ENCODE results near the gene TBC1D4. TPM values are rescaled to one million over a fixed set of nuclear protein-coding genes. Genes with fewer than 3 reads are reported as not detected.

The TBC1D4 gene
- total RNA-seq, 4 donors from 2014 or later: 31.0 to 91.3 (median 46.1) TPM

GRCh38 chr13:75507027-75508001 is 25.3 kb upstream of the TBC1D4 start:
- H3K4me1 ChIP-seq: no peaks in the 10 kb centered on the region
- H3K27me3 ChIP-seq: no peaks in the 10 kb centered on the region
- no peak overlapping the region for H3K4me3 ChIP-seq
- DNase-seq: no peak
- intact Hi-C loops (cut with DNase I; ENCODE audit: low total_unique reads) (no loop called here), in situ Hi-C loops (cut with MboI; ENCODE audit: low pct_ligation_motif_present in 1 of 4, low pct_unique_long_range_greater_than_20kb in 1 of 4, low sequenced_read_pairs in 3 of 4) (no loop called here)
- TF ChIP-seq CTCF (IDR thresholded peaks at IDR 0.05) (no peak), POLR2A (IDR thresholded peaks at IDR 0.05) (no peak), EP300 (IDR thresholded peaks at IDR 0.05; ENCODE audit: low read depth) (no peak), POLR2AphosphoS5 (IDR thresholded peaks at IDR 0.05) (no peak)
- no peaks in the 10 kb centered on the region for H3K9me3 ChIP-seq
- 76 to 100% methylated on average over 3 to 10 of the region's 10 CpGs for WGBS, 2 donors (ENCODE audit: low coverage in 1 of 2)
- no peak overlapping the region for H3K27ac ChIP-seq
- no peaks in the 10 kb centered on the region for H3K36me3 ChIP-seq

- H3K9me3 ChIP-seq: no peaks in the 10 kb centered on the region
- H3K27me3 ChIP-seq: no peaks in the 10 kb centered on the region
- no peak for DNase-seq
- in situ Hi-C loops (cut with MboI; ENCODE audit: low pct_ligation_motif_present in 1 of 4, low pct_unique_long_range_greater_than_20kb in 1 of 4, low sequenced_read_pairs in 3 of 4): no loop called here
- H3K27ac ChIP-seq: no peak overlapping the region
- no peaks in the 10 kb centered on the region for H3K36me3 ChIP-seq
- TF ChIP-seq EP300 (IDR thresholded peaks at IDR 0.05; ENCODE audit: low read depth) (no peak), CTCF (IDR thresholded peaks at IDR 0.05) (no peak), POLR2A (IDR thresholded peaks at IDR 0.05) (no peak), POLR2AphosphoS5 (IDR thresholded peaks at IDR 0.05) (no peak)
- 83 to 93% methylated on average over 1 of the region's 1 CpG for WGBS, 2 donors (ENCODE audit: low coverage in 1 of 2)
- H3K4me1 ChIP-seq: no peaks in the 10 kb centered on the region
- no peak overlapping the region for H3K4me3 ChIP-seq
- intact Hi-C loops (cut with DNase I; ENCODE audit: low total_unique reads): no loop called here
Observed at GRCh38 chr13:75506018-75506417, 24.0 kb upstream of the TBC1D4 start.

- no peaks in the 10 kb centered on the region for H3K27me3 ChIP-seq
- no peaks in the 10 kb centered on the region for H3K36me3 ChIP-seq
- no peak for DNase-seq
- intact Hi-C loops (cut with DNase I; ENCODE audit: low total_unique reads) (no loop called here), in situ Hi-C loops (cut with MboI; ENCODE audit: low pct_ligation_motif_present in 1 of 4, low pct_unique_long_range_greater_than_20kb in 1 of 4, low sequenced_read_pairs in 3 of 4) (no loop called here)
- H3K9me3 ChIP-seq: no peaks in the 10 kb centered on the region
- 75 to 81% methylated on average over 3 of the region's 3 CpGs for WGBS, 2 donors (ENCODE audit: low coverage in 1 of 2)
- H3K27ac ChIP-seq: no peak overlapping the region
- no peaks in the 10 kb centered on the region for H3K4me1 ChIP-seq
- H3K4me3 ChIP-seq: no peak overlapping the region
- TF ChIP-seq CTCF (IDR thresholded peaks at IDR 0.05): no peak
Observed at GRCh38 chr13:75505327-75505726, 23.4 kb upstream of the TBC1D4 start.

- TF ChIP-seq CTCF (IDR thresholded peaks at IDR 0.05) (no peak), EP300 (IDR thresholded peaks at IDR 0.05; ENCODE audit: low read depth) (no peak), POLR2A (IDR thresholded peaks at IDR 0.05) (no peak)
- no peak overlapping the region for H3K27ac ChIP-seq
- H3K36me3 ChIP-seq: no peaks in the 10 kb centered on the region
- H3K27me3 ChIP-seq: no peaks in the 10 kb centered on the region
- intact Hi-C loops (cut with DNase I; ENCODE audit: low total_unique reads) (no loop called here), in situ Hi-C loops (cut with MboI; ENCODE audit: low pct_ligation_motif_present in 1 of 4, low pct_unique_long_range_greater_than_20kb in 1 of 4, low sequenced_read_pairs in 3 of 4) (loop anchor here in 1 of 4 donors (25.0 kb wide), 1 partner anchor 134 kb away; no protein-coding TSS in a partner anchor)
- H3K4me3 ChIP-seq: no peak overlapping the region
- no peak for DNase-seq
- no peaks in the 10 kb centered on the region for H3K9me3 ChIP-seq
- H3K4me1 ChIP-seq: no peaks in the 10 kb centered on the region
- WGBS, 2 donors (ENCODE audit: low coverage in 1 of 2): 82 to 96% methylated on average over 4 to 5 of the region's 5 CpGs
Observed at GRCh38 chr13:75495938-75496337, 14.0 kb upstream of the TBC1D4 start.
